GM23248 (cell line): Measurements from ENCODE around the gene FBXO24. TPM values are rescaled to one million over a fixed set of nuclear protein-coding genes. Genes with fewer than 3 reads are reported as not detected.

Source experiments
- DNase-seq: peaks from one replicate; pipeline ENCODE4 v3.0.0-alpha.2; 2015
- H2AFZ ChIP-seq: fragments of 200-600 bp; sonication (generic); 2 replicates; pipeline ENCODE4 v1.6.1; 2016; ENCODE audit warnings: antibody characterized with exemption
- H3F3A ChIP-seq: fragments of 200-600 bp; sonication (generic); 2 replicates; pipeline ENCODE4 v1.6.1; 2016; ENCODE audit warnings: mild to moderate bottlenecking, antibody characterized with exemption, mixed run types; ENCODE audit not compliant: insufficient read depth
- H3K27ac ChIP-seq: fragments of 200-600 bp; sonication (generic); 2 replicates; pipeline ENCODE4 v1.5.1; 2016; ENCODE audit warnings: mild to moderate bottlenecking
- H3K27me3 ChIP-seq: fragments of 200-600 bp; sonication (generic); replicated peaks from 2 replicates; pipeline ENCODE4 v1.6.1; 2016; ENCODE audit warnings: mild to moderate bottlenecking; ENCODE audit not compliant: insufficient read depth
- H3K36me3 ChIP-seq: fragments of 200-600 bp; sonication (generic); 2 replicates; pipeline ENCODE4 v1.6.1; 2016; ENCODE audit warnings: low read depth, mild to moderate bottlenecking
- H3K4me1 ChIP-seq: fragments of 200-600 bp; sonication (generic); 2 replicates; pipeline ENCODE4 v1.6.1; 2016; ENCODE audit warnings: mild to moderate bottlenecking; ENCODE audit not compliant: insufficient read depth
- H3K4me2 ChIP-seq: fragments of 200-600 bp; sonication (generic); one replicate; pipeline ENCODE4 v1.6.1; 2016; ENCODE audit warnings: mild to moderate bottlenecking; ENCODE audit not compliant: unreplicated experiment
- H3K4me3 ChIP-seq: fragments of 200-600 bp; sonication (generic); 2 replicates; pipeline ENCODE4 v1.5.1; 2016; ENCODE audit warnings: mild to moderate bottlenecking
- H3K79me2 ChIP-seq: fragments of 200-600 bp; sonication (generic); 2 replicates; pipeline ENCODE4 v1.6.1; 2016; ENCODE audit warnings: mild to moderate bottlenecking; ENCODE audit not compliant: insufficient read depth
- H3K9ac ChIP-seq: fragments of 200-600 bp; sonication (generic); 2 replicates; pipeline ENCODE4 v1.6.1; 2016; ENCODE audit warnings: mild to moderate bottlenecking
- H3K9me2 ChIP-seq: fragments of 200-600 bp; sonication (generic); 2 replicates; pipeline ENCODE4 v1.6.1; 2016; ENCODE audit warnings: mixed run types, mild to moderate bottlenecking, moderate library complexity; ENCODE audit not compliant: insufficient read depth
- H3K9me3 ChIP-seq: fragments of 200-600 bp; sonication (generic); one replicate; pipeline ENCODE4 v1.6.1; 2017; ENCODE audit warnings: low read depth
- H4K20me1 ChIP-seq: fragments of 200-600 bp; sonication (generic); 2 replicates; pipeline ENCODE4 v1.6.0; 2016; ENCODE audit not compliant: insufficient read depth
- EZH2 ChIP-seq: fragments of 200-600 bp; sonication (generic); IDR thresholded peaks from 2 replicates; pipeline ENCODE4 v1.6.1; 2018; ENCODE audit warnings: antibody characterized with exemption, mild to moderate bottlenecking; ENCODE audit not compliant: insufficient read depth, poor library complexity, severe bottlenecking
- EZH2phosphoT487 ChIP-seq: fragments of 200-600 bp; sonication (generic); IDR thresholded peaks from 2 replicates; pipeline ENCODE4 v1.6.1; 2018; ENCODE audit warnings: antibody characterized with exemption, moderate library complexity, mild to moderate bottlenecking, low read depth; ENCODE audit not compliant: insufficient read depth
- WGBS, 2 experiments: methylation state at CpG; one replicate each; pipeline ENCODE4 v1.1.6; 2015 to 2017; ENCODE audit warnings: low lambda C conversion rate in 2 of 2, low coverage in 1 of 2; ENCODE audit errors: missing lambda C conversion rate in 2 of 2; 5-methylcytosine and 5-hydroxymethylcytosine counted together
- in situ Hi-C: fragments of 300-500 bp; cut with MboI; formaldehyde crosslinking; loops from 2 replicates; pipeline ENCODE4 v1.15.0; 2020
- polyA plus RNA-seq: library from polyadenylated mRNA; unstranded; fragments of >200 nt; fragmentation: Nextera tagmentation; extraction: Ambion mirVana; gene quantifications from 2 replicates; pipeline ENCODE4 v1.2.1, GENCODE V29; 2016
- total RNA-seq: library from RNA; depleted of rRNA; stranded (reverse); fragments of >200 nt; shearing (Covaris generic); gene quantifications from 2 replicates; pipeline ENCODE4 v1.2.3, GENCODE V29; 2014

Gene FBXO24
- total and polyA plus RNA-seq, 2 experiments from 2014 or later: 0.11 to 0.43 TPM

DNA sequence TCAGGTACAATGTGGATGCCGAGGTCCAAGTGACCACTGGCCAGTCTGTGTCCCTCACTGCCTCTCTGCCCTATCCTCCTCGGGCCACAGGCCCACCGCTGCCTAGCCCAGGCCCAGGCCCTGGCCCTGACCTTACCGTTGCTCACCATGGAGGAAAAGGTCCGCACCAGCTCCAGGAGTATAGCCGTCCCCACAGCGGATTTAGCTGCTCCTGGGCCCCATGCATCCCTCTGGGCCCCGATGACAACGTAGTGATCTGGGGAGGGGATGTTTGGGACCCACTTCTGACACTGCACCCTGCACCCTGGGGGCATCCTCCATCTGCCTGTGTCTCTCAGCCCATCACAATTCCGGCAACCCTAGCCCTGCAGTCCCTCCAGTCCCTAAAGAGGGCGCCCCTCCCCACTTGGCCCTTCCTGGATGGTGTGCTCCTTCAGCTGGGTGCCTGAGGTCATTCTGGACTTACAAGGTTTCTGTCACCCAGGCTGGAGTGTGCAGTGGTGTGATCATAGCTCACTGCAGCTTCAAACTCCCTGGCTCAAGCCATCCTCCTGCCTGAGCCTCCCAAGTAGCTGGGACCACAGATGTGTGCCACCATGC is 43.1 kb downstream of the FBXO24 start:
- Histone ChIP-seq H4K20me1 (no peaks in the 10 kb centered on the region), H3K9me2 (no peaks in the 10 kb centered on the region), H3K9me3 (no peaks in the 10 kb centered on the region), H3K27me3 (peaks cover 11% of the 10 kb centered on the region; the same call in 1 of the 2 replicates), H3K4me1 (no peaks in the 10 kb centered on the region), H3K79me2 (no peaks in the 10 kb centered on the region), H3F3A (no peaks in the 10 kb centered on the region), H3K9ac (no peak overlapping the region), H3K4me3 (no peak overlapping the region), H3K4me2 (no peak overlapping the region), H2AFZ (no peak overlapping the region), H3K36me3 (no peaks in the 10 kb centered on the region), H3K27ac (no peak overlapping the region)
- WGBS, 2 experiments: 73 to 82% methylated on average over 10 to 11 of the region's 11 CpGs
- in situ Hi-C loops: no loop called here
- DNase-seq: peak; percentile 32
- TF ChIP-seq EZH2phosphoT487 (no peak), EZH2 (no peak)

DNA sequence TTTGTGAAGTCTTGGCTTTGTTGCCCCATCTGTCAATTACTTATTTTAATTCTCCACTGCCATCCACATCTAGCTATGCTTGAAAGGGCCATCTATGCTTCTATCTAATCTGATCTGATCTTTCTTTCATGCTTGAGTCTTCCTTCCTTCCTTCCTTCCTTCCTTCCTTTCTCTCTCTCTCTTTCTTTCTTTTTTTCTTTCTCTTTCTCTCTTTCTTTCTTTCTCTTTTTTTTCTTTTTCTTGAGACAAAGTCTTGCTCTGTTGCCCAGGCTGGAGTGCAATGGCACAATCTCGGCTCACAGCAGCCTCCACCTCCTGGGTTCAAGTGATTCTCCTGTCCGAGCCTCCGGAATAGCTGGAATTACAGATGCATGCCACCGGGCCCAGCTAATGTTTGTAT is 43.9 kb downstream of the FBXO24 start:
- TF ChIP-seq EZH2: no peak
- no peak for TF ChIP-seq EZH2phosphoT487
- no peak overlapping the region for H3K4me3 ChIP-seq
- no peak overlapping the region for H3K27ac ChIP-seq
- H2AFZ ChIP-seq: no peak overlapping the region
- in situ Hi-C loops: no loop called here
- H3K27me3 ChIP-seq: peaks cover 11% of the 10 kb centered on the region; the same call in 1 of the 2 replicates
- H3K9me3 ChIP-seq: no peaks in the 10 kb centered on the region
- H4K20me1 ChIP-seq: no peaks in the 10 kb centered on the region
- no peaks in the 10 kb centered on the region for H3K79me2 ChIP-seq
- H3K9me2 ChIP-seq: no peaks in the 10 kb centered on the region
- H3K4me2 ChIP-seq: no peak overlapping the region
- no peaks in the 10 kb centered on the region for H3K36me3 ChIP-seq
- H3K9ac ChIP-seq: no peak overlapping the region
- no peaks in the 10 kb centered on the region for H3F3A ChIP-seq
- no peaks in the 10 kb centered on the region for H3K4me1 ChIP-seq
- no peak for DNase-seq
- WGBS, 2 experiments: 80 to 81% methylated on average over 4 of the region's 4 CpGs

DNA sequence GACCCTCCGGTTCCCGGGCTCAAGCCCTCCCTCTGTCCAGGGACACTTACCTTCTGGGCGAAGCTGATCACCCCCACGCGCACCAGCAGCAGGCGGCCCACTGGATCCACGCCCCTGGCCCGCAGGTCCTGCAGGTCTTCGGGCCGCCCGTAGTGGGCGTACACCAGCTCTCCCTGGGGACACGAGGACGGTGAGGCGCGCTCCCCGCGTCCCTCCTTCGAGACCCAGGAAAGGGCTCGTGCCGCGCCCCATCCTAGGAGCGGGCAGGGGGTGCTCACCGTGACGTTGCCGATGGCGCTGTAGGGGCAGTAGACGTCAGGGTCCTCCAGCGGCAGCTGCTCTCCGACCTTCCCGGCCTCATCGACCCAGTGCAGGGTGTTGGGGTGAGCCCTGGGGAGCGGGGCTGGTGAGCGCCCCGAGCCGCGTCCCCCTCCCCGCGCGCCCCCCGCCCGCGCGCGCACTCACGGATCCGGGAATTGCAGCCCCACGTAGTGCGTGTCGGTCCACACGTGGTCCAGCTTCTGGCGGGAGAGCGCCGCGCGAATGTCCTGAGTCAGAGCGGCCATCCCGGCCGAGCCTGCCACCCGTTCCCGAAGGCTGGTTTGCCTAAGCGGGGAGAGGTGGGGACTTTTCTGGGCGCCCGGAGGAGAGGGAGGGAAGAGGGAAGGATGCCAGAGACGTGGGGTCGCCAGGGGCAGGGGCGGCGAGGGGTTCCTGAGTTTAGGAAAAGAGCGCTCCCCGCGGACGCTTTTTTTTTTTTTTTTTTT is 47.0 kb downstream of the FBXO24 start:
- Histone ChIP-seq H2AFZ (peak overlapping the region; percentile 62), H3K27ac (no peak overlapping the region), H4K20me1 (no peaks in the 10 kb centered on the region), H3K4me2 (peak overlapping the region; percentile 71), H3K27me3 (peaks cover 11% of the 10 kb centered on the region; the same call in 1 of the 2 replicates), H3K79me2 (no peaks in the 10 kb centered on the region), H3K36me3 (no peaks in the 10 kb centered on the region), H3K9ac (peak overlapping the region; percentile 12; the same call in 1 of the 2 replicates), H3K9me2 (no peaks in the 10 kb centered on the region), H3K9me3 (no peaks in the 10 kb centered on the region), H3K4me1 (no peaks in the 10 kb centered on the region), H3F3A (no peaks in the 10 kb centered on the region), H3K4me3 (peak overlapping the region; percentile 62)
- WGBS, 2 experiments: 5% methylated on average over 50 to 55 of the region's 72 CpGs
- TF ChIP-seq EZH2: peak; percentile 64
- no peak for TF ChIP-seq EZH2phosphoT487
- DNase-seq: peak; percentile 69
- in situ Hi-C loops: no loop called here

DNA sequence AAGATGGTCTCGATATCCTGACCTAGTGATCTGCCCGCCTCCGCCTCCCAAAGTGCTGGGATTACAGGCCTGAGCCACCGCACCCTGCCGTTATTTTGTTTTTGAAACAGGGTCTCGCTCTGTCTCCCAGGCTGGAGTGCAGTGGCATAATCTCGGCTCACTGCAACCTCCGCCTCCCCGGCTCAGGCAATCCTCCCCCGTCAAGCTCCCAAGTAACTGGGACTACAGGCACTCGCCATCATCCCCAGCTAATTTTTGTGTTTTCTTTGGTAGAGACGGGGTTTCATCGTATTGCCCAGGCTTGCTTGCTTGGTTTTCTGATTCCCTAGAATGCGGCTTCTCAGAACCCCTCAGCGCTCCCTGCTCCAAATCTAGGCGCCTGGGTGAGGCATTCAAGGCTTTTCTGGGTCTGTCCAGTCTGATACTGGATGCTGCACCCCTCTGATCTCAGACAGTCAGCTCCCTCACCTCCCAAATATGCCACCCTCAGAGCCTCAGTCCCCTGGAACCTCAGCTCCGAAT is 53.9 kb downstream of the FBXO24 start:
- WGBS, 2 experiments: 77% methylated on average over 17 of the region's 17 CpGs
- DNase-seq: no peak
- H2AFZ ChIP-seq: no peak overlapping the region
- TF ChIP-seq EZH2 (no peak), EZH2phosphoT487 (no peak)
- H3K9me2 ChIP-seq: no peaks in the 10 kb centered on the region
- no peaks in the 10 kb centered on the region for H3K9me3 ChIP-seq
- in situ Hi-C loops: no loop called here
- no peaks in the 10 kb centered on the region for H3K79me2 ChIP-seq
- H3K4me2 ChIP-seq: no peak overlapping the region
- no peaks in the 10 kb centered on the region for H3K36me3 ChIP-seq
- no peak overlapping the region for H3K9ac ChIP-seq
- no peaks in the 10 kb centered on the region for H3K4me1 ChIP-seq
- no peak overlapping the region for H3K4me3 ChIP-seq
- no peaks in the 10 kb centered on the region for H3F3A ChIP-seq
- H4K20me1 ChIP-seq: no peaks in the 10 kb centered on the region
- H3K27ac ChIP-seq: no peak overlapping the region
- no peaks in the 10 kb centered on the region; the same call in 1 of the 2 replicates for H3K27me3 ChIP-seq
